ENCODE data around the gene CCNK. TPM values are rescaled to one million over a fixed set of nuclear protein-coding genes. Genes with fewer than 3 reads are reported as not detected.

CCNK gene
- total RNA-seq, 1 experiment from 2014 or later: 80.1 TPM

DNA sequence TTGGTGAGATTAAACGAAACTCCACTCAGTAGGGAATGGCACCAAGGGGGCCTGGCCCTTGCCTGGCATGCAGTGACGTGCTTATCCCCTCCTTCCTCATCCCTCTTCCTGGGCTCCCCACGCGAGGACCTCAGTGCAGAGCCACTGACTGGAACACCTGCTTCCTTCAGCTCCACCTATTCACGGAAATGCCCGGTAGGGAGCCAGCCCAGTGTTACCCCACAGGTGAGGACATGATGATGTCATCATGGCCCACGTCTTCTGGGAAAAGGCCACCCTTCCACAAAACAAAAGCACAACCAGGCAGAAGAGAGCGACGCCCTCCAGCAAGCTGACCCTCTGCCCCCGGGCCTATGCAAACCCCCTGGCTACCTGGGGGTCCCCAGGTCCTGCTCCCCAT lies 80.7 kb downstream of the CCNK start:
- H3K4me1 Mint-ChIP-seq: peaks cover 48 to 64% of the 10 kb centered on the region in 2 experiments
- no peak overlapping the region for H2BK15ac ChIP-seq (ENCODE audit: low read depth, low read length)
- no peak overlapping the region for H4K8ac ChIP-seq (replicated peaks; ENCODE audit: insufficient read length, low read depth, low read length)
- H3T11ph ChIP-seq (ENCODE audit: low read length): no peak overlapping the region
- peaks cover 0 to 6% of the 10 kb centered on the region in 2 experiments; a peak in 4 of 5 replicates for H3K9me3 Mint-ChIP-seq
- H3K56ac ChIP-seq (ENCODE audit: insufficient read length, low read depth, low read length): no peak overlapping the region
- H3K9me3 ChIP-seq (ENCODE audit: control insufficient read depth, low read depth, low read length): no peaks in the 10 kb centered on the region
- H2BK120ac ChIP-seq (ENCODE audit: low read depth, low read length, poor library complexity, severe bottlenecking): no peak overlapping the region
- peaks cover 5 to 13% (median 8%) of the 10 kb centered on the region in 3 experiments; a peak in 6 of 7 replicates for H3K36me3 Mint-ChIP-seq (ENCODE audit: insufficient read depth in 1 of 3, low read depth in 3 of 3)
- no peak overlapping the region; a peak in 1 of 5 replicates for H3K4me3 Mint-ChIP-seq
- no peak overlapping the region for H2AK5ac ChIP-seq (ENCODE audit: insufficient read length, low read length)
- H2BK5ac ChIP-seq (ENCODE audit: insufficient read length, low read length): no peak overlapping the region
- no peak overlapping the region for H3K23ac ChIP-seq (ENCODE audit: insufficient read length, low read depth, low read length)
- peaks cover 2% of the 10 kb centered on the region; the same call in 1 of the 2 replicates for H3K79me2 ChIP-seq (ENCODE audit: insufficient read depth, low read length)
- DNase-seq: no peak
- no peaks in the 10 kb centered on the region for H3K27me3 Mint-ChIP-seq (ENCODE audit: low read depth)
- H4K20me1 ChIP-seq (ENCODE audit: control insufficient read depth, insufficient read depth, insufficient read length): no peaks in the 10 kb centered on the region
- peaks cover 13% of the 10 kb centered on the region for H3K4me1 ChIP-seq (ENCODE audit: insufficient read depth, low read length)
- H3K4me2 ChIP-seq (ENCODE audit: insufficient read depth, insufficient read length, low read length): no peak overlapping the region
- no peak overlapping the region for H4K5ac ChIP-seq (ENCODE audit: insufficient read length, low read depth, low read length)
- no peak overlapping the region for H2BK20ac ChIP-seq (ENCODE audit: low read depth, low read length, poor library complexity, severe bottlenecking)
- H3K9ac ChIP-seq (ENCODE audit: extremely low read depth, insufficient read length, low read length): no peak overlapping the region
- no peak overlapping the region for H3K14ac ChIP-seq (ENCODE audit: insufficient read depth, low read length)
- H3K27ac Mint-ChIP-seq: peak overlapping the region in 1 of 3 experiments; percentile 34; a peak in 2 of 7 replicates
- H4K91ac ChIP-seq (ENCODE audit: insufficient read length, low read depth, low read length): no peak overlapping the region
- H3K23me2 ChIP-seq (ENCODE audit: insufficient read length, low read depth, low read length, poor library complexity, severe bottlenecking): no peaks in the 10 kb centered on the region
- H2AFZ ChIP-seq (ENCODE audit: low read length): no peak overlapping the region
- H3K18ac ChIP-seq (ENCODE audit: insufficient read length, low read depth, low read length): no peak overlapping the region
- no CpG with 5 or more reads among the region's 10 CpGs for WGBS (ENCODE audit: extremely low coverage, insufficient read length, low lambda C conversion rate)
- no peak overlapping the region for H3K27ac ChIP-seq (ENCODE audit: insufficient read length, low read depth, low read length)
- H3K27me3 ChIP-seq (ENCODE audit: insufficient read depth, low read length): no peaks in the 10 kb centered on the region
- no peak overlapping the region for H2BK12ac ChIP-seq (ENCODE audit: insufficient read length, low read depth, low read length)
- no peak overlapping the region for H3K4ac ChIP-seq (ENCODE audit: low read depth, low read length)
- no peaks in the 10 kb centered on the region for H3K79me1 ChIP-seq (ENCODE audit: insufficient read depth, low read depth, low read length, poor library complexity, severe bottlenecking)
- TF ChIP-seq, protein P1, sequence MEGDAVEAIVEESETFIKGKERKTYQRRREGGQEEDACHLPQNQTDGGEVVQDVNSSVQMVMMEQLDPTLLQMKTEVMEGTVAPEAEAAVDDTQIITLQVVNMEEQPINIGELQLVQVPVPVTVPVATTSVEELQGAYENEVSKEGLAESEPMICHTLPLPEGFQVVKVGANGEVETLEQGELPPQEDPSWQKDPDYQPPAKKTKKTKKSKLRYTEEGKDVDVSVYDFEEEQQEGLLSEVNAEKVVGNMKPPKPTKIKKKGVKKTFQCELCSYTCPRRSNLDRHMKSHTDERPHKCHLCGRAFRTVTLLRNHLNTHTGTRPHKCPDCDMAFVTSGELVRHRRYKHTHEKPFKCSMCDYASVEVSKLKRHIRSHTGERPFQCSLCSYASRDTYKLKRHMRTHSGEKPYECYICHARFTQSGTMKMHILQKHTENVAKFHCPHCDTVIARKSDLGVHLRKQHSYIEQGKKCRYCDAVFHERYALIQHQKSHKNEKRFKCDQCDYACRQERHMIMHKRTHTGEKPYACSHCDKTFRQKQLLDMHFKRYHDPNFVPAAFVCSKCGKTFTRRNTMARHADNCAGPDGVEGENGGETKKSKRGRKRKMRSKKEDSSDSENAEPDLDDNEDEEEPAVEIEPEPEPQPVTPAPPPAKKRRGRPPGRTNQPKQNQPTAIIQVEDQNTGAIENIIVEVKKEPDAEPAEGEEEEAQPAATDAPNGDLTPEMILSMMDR (conservative IDR thresholded peaks at IDR 0.05): no peak

Other genes starting within 250 kb of the CCNK start
- gene BCL11B, start 209.2 kb upstream of the CCNK start, total RNA-seq (2021): 4.9 and 5.1 TPM in 2 replicates
- 53.7 and 56.7 TPM in 2 replicates for gene SETD3, start 550 bp upstream of the CCNK start, total RNA-seq (2021)
- gene CCDC85C, start 122.8 kb downstream of the CCNK start, total RNA-seq (2021): 33.2 and 36.3 TPM in 2 replicates
- 2.6 and 2.9 TPM in 2 replicates for gene HHIPL1, start 163.7 kb downstream of the CCNK start, total RNA-seq (2021)
- gene CYP46A1, start 202.9 kb downstream of the CCNK start, total RNA-seq (2021): 0.59 and 0.75 TPM in 2 replicates